Stimulated activated CD4-positive, alpha-beta T cell treated with anti-CD3 and anti-CD28 coated beads, TNF-alpha, amount 100 ng/mL, for 1 hour (primary cell): ENCODE results near the gene BCL2A1.
"Not testable (repeated sequence)": the region's sequence is repeated elsewhere in the genome, so short reads cannot be mapped to it uniquely, and the experiment has no call there.

Source experiments
- DNase-seq, 3 donors: peaks; one replicate each; pipeline ENCODE4 v3.0.0-alpha.2; 2020; ENCODE audit warnings: low read depth in 3 of 3, low spot score in 1 of 3

The BCL2A1 gene

DNA sequence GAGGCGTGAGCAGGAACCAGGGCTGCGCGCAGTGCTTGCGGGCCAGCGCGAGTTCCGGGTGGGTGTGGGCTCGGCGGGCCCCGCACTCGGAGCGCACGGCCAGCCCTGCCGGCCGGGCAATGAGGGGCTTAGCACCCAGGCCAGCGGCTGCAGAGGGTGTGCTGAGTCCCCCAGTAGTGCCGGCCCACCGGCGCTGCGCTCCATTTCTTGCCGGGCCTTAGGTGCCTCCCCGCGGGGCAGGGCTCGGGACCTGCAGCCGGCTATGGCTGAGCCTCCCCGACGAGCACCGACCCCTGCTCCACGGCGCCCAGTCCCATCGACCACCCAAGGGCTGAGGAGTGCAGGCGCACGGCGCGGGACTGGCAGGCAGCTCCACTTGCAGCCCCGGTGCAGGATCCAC, 44.9 kb downstream of the BCL2A1 start:
- DNase-seq = not testable (repeated sequence)

DNA sequence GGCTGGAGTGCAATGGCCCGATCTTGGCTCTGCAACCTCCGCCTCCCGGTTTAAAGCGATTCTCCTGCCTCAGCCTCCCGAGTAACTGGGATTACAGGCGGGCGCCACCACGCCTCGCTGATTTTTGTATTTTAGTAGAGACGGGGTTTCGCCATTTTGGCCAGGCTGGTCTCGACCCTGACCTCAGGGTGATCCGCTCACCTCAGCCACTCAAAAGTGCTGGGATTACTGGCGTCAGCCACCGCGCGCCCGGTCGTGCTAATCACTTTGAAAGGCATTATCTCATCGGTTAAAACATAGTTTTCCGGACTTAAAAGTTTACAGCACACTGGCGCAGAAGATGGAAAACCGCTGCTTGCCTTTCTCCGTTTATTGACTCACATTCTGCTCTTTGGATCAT, 46.6 kb downstream of the BCL2A1 start:
- no peak for DNase-seq

DNA sequence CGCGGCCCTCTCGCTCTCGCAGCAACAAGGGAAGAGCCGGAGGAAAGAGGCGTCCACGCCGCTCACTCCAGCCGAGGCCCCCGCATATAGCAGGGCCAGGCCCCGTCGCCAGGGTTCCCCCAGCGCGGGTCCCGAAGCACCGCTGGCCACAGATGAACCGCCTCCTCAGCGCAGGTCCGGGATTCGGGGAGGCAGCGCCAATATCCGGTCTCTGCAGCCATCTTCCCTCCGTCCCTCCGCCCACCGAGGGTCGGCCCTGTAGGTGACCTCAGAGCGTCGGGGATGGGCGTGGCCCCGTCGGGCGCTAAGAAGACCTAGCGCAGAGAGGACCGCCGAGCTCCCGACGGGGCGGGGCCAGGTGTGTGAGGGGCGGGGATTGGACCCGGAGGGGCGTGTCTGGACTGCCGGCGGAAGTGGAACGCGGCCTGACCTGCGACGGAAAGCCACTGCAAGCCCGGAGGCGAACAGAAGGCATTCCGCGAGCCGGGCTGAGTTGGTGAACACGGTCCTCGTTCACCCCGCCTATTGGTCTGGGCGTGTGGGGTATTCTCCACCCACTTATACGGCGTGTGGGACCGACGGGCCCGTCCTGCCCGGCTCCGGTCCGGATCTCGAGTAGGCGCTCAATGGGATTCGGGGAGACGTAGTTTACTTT, 47.4 kb downstream of the BCL2A1 start:
- peak; percentile 93 to 100 (median 97) for DNase-seq

DNA sequence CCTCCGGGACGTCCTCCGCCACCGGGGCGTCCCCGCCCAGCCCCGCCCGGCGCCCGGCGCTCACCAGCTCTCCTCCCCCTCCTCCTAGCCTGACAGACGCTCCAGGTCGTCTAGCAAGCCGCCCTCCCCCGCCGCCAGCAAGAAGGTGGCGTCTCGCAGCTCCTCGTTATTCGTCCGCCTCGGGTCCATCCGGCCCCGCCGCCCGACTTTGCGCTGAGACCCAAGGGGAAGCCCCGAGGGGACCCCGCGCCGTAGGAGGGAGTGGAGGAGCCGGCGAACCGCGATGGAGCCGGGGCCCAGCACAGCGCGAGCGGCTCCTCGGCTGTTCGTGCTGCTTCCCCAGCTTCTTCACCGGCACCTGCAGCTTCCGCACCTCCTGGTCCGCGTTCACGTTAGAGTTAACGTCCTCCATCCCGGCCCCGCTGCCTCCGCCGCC, 47.9 kb downstream of the BCL2A1 start:
- peak; percentile 27 to 49 (median 37) for DNase-seq

DNA sequence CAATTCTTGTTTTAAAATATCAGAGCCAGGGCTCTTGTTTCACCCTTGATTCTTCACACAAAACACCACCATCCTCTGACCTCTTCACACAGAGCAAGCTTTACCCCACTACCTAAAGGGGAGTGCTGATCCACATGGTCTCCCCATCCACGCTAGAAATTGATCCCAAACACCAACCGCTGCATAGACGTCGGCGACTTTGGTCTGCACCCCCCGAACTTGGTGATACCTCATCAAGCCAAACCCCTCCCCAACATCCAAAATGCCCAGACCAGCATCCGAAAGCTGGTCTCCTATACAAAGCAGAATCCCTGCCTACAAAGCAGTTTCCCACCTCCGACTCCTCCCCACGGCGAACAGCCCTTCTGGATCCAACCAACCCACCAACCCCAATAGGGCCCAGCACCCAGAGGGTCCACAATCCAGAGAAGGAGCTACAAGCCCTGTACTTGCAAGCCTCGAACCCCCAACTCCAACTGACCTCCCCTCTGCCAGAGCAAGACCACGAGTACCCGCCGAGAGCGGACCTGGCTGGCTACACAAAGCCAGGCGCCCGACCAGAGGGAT, 48.4 kb downstream of the BCL2A1 start:
- DNase-seq = no peak

DNA sequence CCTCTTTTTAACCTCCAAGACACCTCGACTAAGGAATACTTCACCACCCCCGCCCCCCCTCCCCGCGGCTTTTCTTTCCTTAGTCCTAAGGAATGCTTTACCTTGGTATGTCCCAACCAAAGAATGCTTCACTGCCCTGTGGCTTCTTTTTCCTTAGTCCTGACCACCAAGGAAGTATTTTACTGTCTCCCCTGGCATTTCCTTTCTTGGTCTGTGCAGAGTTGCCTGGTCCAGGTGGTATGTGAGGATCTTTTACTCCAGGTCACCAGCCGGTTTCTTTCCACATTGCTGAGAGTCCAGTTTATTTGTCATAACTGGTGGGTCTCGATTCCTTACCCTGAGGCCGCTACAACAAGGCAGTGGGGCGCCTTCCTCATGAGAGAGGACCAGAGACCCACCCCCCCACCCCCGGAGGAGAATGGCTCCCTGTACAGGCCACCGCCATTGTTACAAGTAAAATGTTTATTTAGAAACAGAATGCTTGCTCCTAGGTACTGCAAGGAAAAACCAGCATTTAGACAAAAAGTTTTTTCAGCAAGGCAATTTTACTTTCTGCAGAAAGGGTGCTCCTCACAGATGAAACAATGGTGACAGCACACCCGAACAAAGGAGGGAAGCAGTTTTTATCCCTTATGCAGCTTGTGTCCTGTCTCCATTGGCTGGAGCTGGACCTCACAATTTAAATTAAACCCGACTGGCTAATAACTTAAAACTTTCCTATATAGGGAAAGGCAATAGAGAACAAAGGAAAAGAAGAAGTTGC, 51.1 kb downstream of the BCL2A1 start:
- no peak for DNase-seq

DNA sequence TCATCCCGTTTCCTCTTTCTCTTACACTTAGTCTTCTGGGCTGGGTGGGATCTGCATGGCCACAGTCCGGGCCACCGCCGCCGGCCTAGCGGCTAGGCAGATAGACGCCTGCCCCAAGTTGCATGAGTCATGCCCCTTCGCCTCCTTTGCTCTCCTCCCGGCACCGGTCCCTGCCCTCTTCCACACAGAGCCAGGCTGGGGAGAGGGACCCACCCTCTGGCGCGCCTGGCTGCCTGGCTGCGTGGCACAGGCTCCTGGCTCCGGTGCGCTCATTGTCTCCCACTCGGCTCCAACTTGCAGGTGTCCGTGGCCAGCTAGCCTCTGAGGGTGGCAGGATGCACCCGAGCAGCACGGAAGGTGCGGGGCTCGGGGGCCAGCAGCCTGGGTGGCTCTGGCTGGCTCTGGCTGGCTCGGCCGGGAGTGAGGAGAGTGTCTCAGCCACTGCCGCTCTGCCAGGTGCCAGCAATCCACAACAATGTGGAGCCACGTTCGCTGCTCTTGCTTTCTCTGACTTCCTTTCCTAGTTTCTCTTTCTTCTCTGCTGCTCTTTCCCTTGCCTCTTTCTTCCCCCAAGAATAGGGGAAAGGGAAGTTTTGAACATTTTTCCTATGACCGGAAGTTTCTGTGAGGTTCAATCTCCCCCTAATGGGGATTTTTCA, 51.8 kb downstream of the BCL2A1 start:
- DNase-seq = no peak

DNA sequence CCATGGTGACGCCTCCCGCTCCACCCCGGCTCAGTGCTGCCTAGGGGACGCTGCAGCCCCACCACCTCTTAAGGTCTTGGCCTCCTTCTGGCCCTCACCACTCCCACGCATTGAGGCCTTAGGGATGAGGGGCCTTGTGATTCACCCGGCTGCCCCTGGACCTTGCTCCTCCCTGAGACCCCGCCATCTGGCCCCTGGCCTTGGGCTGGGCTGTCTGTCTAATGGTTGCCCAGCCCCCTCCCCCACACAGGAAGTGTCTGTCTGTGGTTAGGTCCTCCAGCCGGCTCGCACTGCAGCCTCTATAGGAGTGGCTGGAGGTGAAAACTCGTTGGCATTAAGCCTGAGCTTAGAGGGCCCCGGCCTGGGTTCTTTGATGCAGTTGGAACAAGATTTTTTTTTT, 52.7 kb downstream of the BCL2A1 start:
- DNase-seq = no peak

DNA sequence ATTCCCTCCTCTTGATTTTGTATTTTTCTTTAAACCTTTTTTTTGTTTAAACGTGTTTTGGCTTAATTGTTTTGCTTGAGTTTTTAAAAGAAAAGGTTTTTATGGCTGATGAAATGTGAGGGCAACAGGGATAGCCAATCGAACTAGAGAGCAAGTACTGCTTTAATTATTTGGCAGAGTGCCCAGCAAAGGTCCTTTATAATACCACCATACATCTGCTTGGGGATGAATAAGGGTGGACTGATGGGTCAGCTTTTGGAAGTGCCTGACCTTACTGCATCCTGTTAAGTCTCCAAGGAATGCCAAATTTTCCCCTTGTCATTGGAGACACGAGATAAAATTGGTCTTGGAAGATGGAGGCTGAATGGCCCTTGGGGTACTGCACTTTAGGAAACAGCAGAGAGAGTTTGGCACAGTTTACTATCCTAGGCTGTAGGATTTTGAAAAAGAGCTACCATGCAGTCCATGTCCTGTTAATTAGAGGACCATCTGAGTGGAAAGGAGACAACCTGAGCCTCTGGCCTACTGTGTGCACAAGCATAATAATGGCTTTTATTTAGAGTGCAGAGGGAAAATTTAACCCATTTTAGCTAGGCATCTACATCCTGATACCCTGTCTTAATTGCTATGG, 54.4 kb downstream of the BCL2A1 start:
- no peak for DNase-seq

DNA sequence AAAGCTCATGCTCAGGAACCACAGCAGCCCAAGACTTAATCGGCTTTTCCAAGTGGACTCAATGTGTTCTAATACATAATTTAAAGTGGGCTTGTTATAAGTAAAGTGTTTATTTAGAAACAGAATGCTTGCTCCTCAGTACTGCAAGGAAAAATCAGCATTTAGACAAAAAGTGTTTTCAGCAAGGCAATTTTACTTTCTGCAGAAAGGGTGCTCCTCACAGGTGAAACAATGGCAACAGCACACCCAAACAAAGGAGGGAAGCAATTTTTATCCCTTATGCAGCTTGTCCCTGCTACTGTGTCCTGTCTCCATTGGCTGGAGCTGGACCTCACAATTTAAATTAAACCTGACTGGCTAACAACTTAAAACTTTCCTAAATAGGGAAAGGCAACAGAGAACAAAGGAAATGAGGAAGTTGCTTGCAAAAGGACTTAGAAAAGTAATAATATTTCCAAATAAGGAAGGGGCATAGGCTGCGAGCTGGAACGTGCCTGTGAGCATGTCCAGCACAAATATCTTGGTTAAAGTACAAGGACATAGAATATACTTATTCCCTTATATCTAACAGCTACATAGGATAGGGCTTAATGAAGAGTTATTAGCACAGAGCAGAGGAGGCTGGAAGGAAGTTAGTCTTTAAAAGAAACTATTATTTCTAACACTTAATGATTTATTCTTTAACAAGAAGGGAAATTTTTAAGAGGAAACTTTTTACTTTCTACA, 55.1 kb downstream of the BCL2A1 start:
- not testable (repeated sequence) for DNase-seq

DNA sequence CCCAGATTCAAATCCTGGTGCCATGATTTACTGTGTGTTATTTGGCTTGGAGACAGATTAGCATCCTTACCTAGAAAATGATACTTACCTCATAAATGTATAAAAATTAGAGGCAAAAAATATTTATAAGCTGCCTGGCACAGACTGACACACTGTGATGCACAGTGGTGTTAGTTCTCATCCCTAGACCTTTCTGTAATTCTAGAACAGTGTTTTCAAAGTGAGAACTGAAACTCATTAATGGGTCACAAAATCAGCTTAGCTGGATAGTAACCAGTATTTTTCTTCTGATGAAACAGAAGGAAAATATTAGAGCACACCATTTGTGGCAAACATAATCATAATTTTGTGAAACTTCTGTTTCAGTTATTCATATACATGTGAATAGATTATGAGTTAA, 56.3 kb downstream of the BCL2A1 start:
- no peak for DNase-seq
